Mucosa of descending colon (tissue), 3 donors: Measurements from ENCODE around the gene URAD. TPM values are rescaled to one million over a fixed set of nuclear protein-coding genes. Genes with fewer than 3 reads are reported as not detected.
"Not testable (repeated sequence)": the region's sequence is repeated elsewhere in the genome, so short reads cannot be mapped to it uniquely, and the experiment has no call there.

ENCODE experiments used
- ATAC-seq: fragments of 200-7000 bp; cut with Tn5 transposase; one replicate; pipeline ENCODE4 v1.9.1; 2020; ENCODE audit warnings: mild to moderate bottlenecking, moderate library complexity
- DNase-seq, 3 donors: peaks; one replicate each; pipeline ENCODE4 v3.0.0-alpha.2; 2020
- H3K36me3 ChIP-seq: fragments of 200-600 bp; one replicate; pipeline ENCODE4 v1.8.0; 2021; ENCODE audit warnings: low read depth, mild to moderate bottlenecking
- H3K4me1 ChIP-seq: fragments of 200-600 bp; one replicate; pipeline ENCODE4 v1.8.0; 2021; ENCODE audit warnings: low read depth, mild to moderate bottlenecking
- H3K4me3 ChIP-seq: fragments of 200-600 bp; one replicate; pipeline ENCODE4 v1.8.0; 2021; ENCODE audit warnings: mild to moderate bottlenecking
- H3K9me3 ChIP-seq: fragments of 200-600 bp; one replicate; pipeline ENCODE4 v1.8.0; 2021; ENCODE audit warnings: mild to moderate bottlenecking
- CTCF ChIP-seq: fragments of 200-600 bp; IDR thresholded peaks from one replicate; pipeline ENCODE4 v1.8.0; 2022; ENCODE audit warnings: antibody characterized with exemption, mild to moderate bottlenecking
- intact Hi-C, 2 donors: fragments of 100-400 bp; cut with DNase I in 1 of 2; cut with micrococcal nuclease in 1 of 2; formaldehyde crosslinking; loops; one replicate each; pipeline versions ENCODE4 v1.11.0 to v1.11.1; 2022; cut with DNase I, micrococcal nuclease
- total RNA-seq, 3 donors: library from RNA; stranded (reverse); fragmentation: NEBNext Ultra II Directional in 2 of 3; extraction: Animal tissue kit (Norgen Biotek cat#: 25700) in 2 of 3; gene quantifications; one replicate each; pipeline versions ENCODE4 v1.2.1 to v1.2.4, GENCODE V29; 2021 to 2023
- donor health status: DM: no; HTN: no; CAD: no; lungs with moderate emphysema.
- donor health status: DM: no; HTN: no; CAD: no.
- donor health status: DM: no; HTN: yes; CAD: no.

URAD gene
- total RNA-seq, 3 donors from 2014 or later: 17.9 to 62.9 (median 23.9) TPM

GRCh38 chr13:28014301-28014700 is 25.8 kb upstream of the URAD start:
- H3K9me3 ChIP-seq: no peaks in the 10 kb centered on the region
- intact Hi-C loops: no loop called here
- DNase-seq (no peak), ATAC-seq (no peak)
- H3K36me3 ChIP-seq: no peaks in the 10 kb centered on the region
- no peaks in the 10 kb centered on the region for H3K4me1 ChIP-seq
- TF ChIP-seq CTCF: no peak
- H3K4me3 ChIP-seq: no peak overlapping the region

- ATAC-seq: no peak
These were observed 25.0 kb upstream of the URAD start for GRCh38 chr13:28013482-28013881.

GRCh38 chr13:28012896-28013295 is 24.4 kb upstream of the URAD start:
- H3K4me3 ChIP-seq: no peak overlapping the region
- intact Hi-C loops: no loop called here
- no peaks in the 10 kb centered on the region for H3K9me3 ChIP-seq
- no peaks in the 10 kb centered on the region for H3K36me3 ChIP-seq
- H3K4me1 ChIP-seq: no peaks in the 10 kb centered on the region
- TF ChIP-seq CTCF: no peak
- no peak for DNase-seq
- peak; percentile 10 for ATAC-seq

More at GRCh38 chr13:28013482-28013881, 25.0 kb upstream of the URAD start:
- H3K4me3 ChIP-seq: no peak overlapping the region
- H3K9me3 ChIP-seq: no peaks in the 10 kb centered on the region
- intact Hi-C loops: no loop called here
- DNase-seq: no peak
- no peak for TF ChIP-seq CTCF
- H3K36me3 ChIP-seq: no peaks in the 10 kb centered on the region
- H3K4me1 ChIP-seq: no peaks in the 10 kb centered on the region

GRCh38 chr13:28012383-28012782 is 23.9 kb upstream of the URAD start:
- ATAC-seq (no peak), DNase-seq (no peak)
- no peak overlapping the region for H3K4me3 ChIP-seq
- H3K4me1 ChIP-seq: no peaks in the 10 kb centered on the region
- no peak for TF ChIP-seq CTCF
- no peaks in the 10 kb centered on the region for H3K36me3 ChIP-seq
- no peaks in the 10 kb centered on the region for H3K9me3 ChIP-seq
- intact Hi-C loops: no loop called here

GRCh38 chr13:28010046-28010445 is 21.6 kb upstream of the URAD start:
- intact Hi-C loops: no loop called here
- no peaks in the 10 kb centered on the region for H3K36me3 ChIP-seq
- TF ChIP-seq CTCF: no peak
- no peaks in the 10 kb centered on the region for H3K4me1 ChIP-seq
- no peak overlapping the region for H3K4me3 ChIP-seq
- DNase-seq: no peak
- no peak for ATAC-seq
- no peaks in the 10 kb centered on the region for H3K9me3 ChIP-seq

- ATAC-seq, intact Hi-C loops, H3K4me3 ChIP-seq, H3K4me1 ChIP-seq, H3K9me3 ChIP-seq, H3K36me3 ChIP-seq, DNase-seq: not testable (repeated sequence)
These were observed 16.5 kb upstream of the URAD start for GRCh38 chr13:28005016-28005415.
